SK-N-SH (cell line): ENCODE measurements around the gene GIT2.

ENCODE experiments used
- EP300 ChIP-seq, 2 experiments: IDR thresholded peaks; 2 replicates each; pipeline versions ENCODE4 v1.4.0 to v1.6.1; 2012; ENCODE audit warnings: borderline replicate concordance in 1 of 2, low read depth in 1 of 2, low read length in 1 of 2
- POLR2AphosphoS5 ChIP-seq: IDR thresholded peaks from 2 replicates; pipeline ENCODE4 v1.6.1; 2012; ENCODE audit warnings: low read depth, low read length
- RAD21 ChIP-seq: IDR thresholded peaks from 2 replicates; pipeline ENCODE4 v1.6.1; 2012; ENCODE audit warnings: mild to moderate bottlenecking, low read length
- RXRA ChIP-seq: IDR thresholded peaks from 2 replicates; pipeline ENCODE4 v1.4.0; 2012; ENCODE audit warnings: low read depth, mild to moderate bottlenecking, borderline replicate concordance
- TEAD4 ChIP-seq: IDR thresholded peaks from 2 replicates; pipeline ENCODE4 v1.4.0; 2012; ENCODE audit warnings: mild to moderate bottlenecking, borderline replicate concordance; ENCODE audit not compliant: insufficient read depth

DNA sequence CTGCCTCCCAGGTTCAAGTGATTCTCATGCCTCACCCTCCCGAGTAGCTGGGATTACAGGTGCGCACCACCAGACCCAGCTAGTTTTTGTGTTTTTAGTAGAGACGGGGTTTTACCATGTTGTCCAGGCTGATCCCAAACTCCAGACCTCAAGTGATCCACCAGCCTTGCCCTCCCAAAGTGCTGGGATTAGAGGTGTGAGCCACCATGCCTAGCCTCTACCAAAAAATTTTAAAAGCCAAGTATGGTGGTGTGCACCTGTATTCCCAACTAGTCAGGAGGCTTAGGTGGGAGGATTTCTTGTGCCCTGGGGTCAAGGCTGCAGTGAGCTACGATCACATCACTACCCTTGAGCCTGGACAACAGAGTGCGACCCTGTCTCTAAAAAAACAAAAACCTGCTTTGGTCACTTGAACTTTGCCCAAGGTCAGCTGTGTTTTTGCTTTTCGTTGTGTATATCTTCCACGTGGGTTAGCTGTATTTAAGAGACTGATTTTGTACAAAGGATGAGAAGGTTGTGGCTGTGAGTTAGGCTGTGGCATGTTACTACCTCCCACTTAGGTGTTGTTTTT lies 39.5 kb upstream of the GIT2 start:
- no peak for TF ChIP-seq RAD21
- no peak for TF ChIP-seq TEAD4
- no peak for TF ChIP-seq EP300 (IDR thresholded peaks at IDR 0.05; ENCODE audit: borderline replicate concordance in 1 of 2, low read depth in 1 of 2, low read length in 1 of 2)
- no peak for TF ChIP-seq RXRA
- TF ChIP-seq POLR2AphosphoS5: no peak
